ENCODE measurements around the gene MYO3A.

DNA sequence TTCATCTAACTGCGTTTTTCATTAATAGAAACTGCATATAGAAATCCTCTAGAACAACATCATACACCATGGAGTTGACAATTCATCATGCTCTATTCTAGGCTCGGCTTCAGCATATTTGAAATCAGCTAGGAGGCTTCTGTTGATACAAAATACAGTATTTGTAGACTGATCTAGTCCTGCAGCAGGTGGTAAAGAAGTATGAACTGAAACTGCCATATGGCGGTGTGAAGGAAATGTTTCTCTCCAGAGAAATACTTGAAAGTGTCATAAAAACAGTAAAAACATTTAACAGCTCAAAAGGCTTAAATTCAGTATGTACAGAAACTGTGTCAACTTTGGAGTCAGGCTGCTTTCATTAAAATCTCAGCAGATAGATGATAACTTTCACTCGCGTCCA is 32.0 kb upstream of the MYO3A start:
- TF ChIP-seq POLR2AphosphoS5 (IDR thresholded peaks at IDR 0.05; ENCODE audit: borderline replicate concordance, low read depth, low read length) (no peak), EZH2 (IDR thresholded peaks at IDR 0.05) (no peak)

Data from SK-N-MC (cell line).